Measurements from ENCODE around the gene HRG. TPM values are rescaled to one million over a fixed set of nuclear protein-coding genes. Genes with fewer than 3 reads are reported as not detected.

Gene HRG
- total and polyA plus RNA-seq, 8 donors, result not detected

- Histone ChIP-seq H3K4me1 (no peaks in the 10 kb centered on the region), H3K36me3 (no peaks in the 10 kb centered on the region), H3K27ac (no peak overlapping the region), H3K9me3 (no peaks in the 10 kb centered on the region), H3K4me3 (no peak overlapping the region), H3K27me3 (no peaks in the 10 kb centered on the region)
- TF ChIP-seq POLR2A (IDR thresholded peaks at IDR 0.05) (no peak), EP300 (IDR thresholded peaks at IDR 0.05) (no peak)
- DNase-seq, result no peak
- WGBS, 5 donors, result 60 to 82% (median 81%) methylated on average over 4 of the region's 4 CpGs
- intact Hi-C loops (cut with DNase I; ENCODE audit: low total_unique reads), result no loop called here
These were observed 47.7 kb downstream of the HRG start for GRCh38 chr3:186713499-186713898.

- intact Hi-C loops (cut with DNase I; ENCODE audit: low total_unique reads), result no loop called here
- Histone ChIP-seq H3K4me3 (no peak within 1 kb of the TSS), H3K4me1 (no peaks in the 10 kb centered on the region), H3K36me3 (no peaks in the 10 kb centered on the region), H3K27me3 (no peaks in the 10 kb centered on the region), H3K9me3 (no peaks in the 10 kb centered on the region), H3K27ac (no peak within 1 kb of the TSS)
- WGBS, 5 donors, result 30 to 51% (median 39%) methylated on average over 3 of the region's 3 CpGs
- DNase-seq, result no peak
- TF ChIP-seq POLR2AphosphoS5 (IDR thresholded peaks at IDR 0.05) (no peak), EP300 (IDR thresholded peaks at IDR 0.05) (no peak), POLR2A (IDR thresholded peaks at IDR 0.05) (no peak)
- TF ChIP-seq, protein P1, sequence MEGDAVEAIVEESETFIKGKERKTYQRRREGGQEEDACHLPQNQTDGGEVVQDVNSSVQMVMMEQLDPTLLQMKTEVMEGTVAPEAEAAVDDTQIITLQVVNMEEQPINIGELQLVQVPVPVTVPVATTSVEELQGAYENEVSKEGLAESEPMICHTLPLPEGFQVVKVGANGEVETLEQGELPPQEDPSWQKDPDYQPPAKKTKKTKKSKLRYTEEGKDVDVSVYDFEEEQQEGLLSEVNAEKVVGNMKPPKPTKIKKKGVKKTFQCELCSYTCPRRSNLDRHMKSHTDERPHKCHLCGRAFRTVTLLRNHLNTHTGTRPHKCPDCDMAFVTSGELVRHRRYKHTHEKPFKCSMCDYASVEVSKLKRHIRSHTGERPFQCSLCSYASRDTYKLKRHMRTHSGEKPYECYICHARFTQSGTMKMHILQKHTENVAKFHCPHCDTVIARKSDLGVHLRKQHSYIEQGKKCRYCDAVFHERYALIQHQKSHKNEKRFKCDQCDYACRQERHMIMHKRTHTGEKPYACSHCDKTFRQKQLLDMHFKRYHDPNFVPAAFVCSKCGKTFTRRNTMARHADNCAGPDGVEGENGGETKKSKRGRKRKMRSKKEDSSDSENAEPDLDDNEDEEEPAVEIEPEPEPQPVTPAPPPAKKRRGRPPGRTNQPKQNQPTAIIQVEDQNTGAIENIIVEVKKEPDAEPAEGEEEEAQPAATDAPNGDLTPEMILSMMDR (IDR thresholded peaks at IDR 0.05), result no peak
These were observed 51.2 kb downstream of the HRG start, which contains the start of gene KNG1 for GRCh38 chr3:186717039-186717457. Gene KNG1 (plus strand): TSS chr3:186717359. CDS start chr3:186717543, 184 bp downstream.

GRCh38 chr3:186719945-186720739 is 54.3 kb downstream of the HRG start:
- Histone ChIP-seq H3K36me3 (no peaks in the 10 kb centered on the region), H3K4me3 (no peak overlapping the region), H3K9me3 (no peaks in the 10 kb centered on the region), H3K27ac (no peak overlapping the region), H3K4me1 (peaks cover 0 to 5% (median 0%) of the 10 kb centered on the region in 4 donors), H3K27me3 (no peaks in the 10 kb centered on the region)
- DNase-seq, result peak in 1 of 2 donors; percentile 34
- intact Hi-C loops (cut with DNase I; ENCODE audit: low total_unique reads), result no loop called here
- TF ChIP-seq POLR2AphosphoS5 (IDR thresholded peaks at IDR 0.05) (no peak), POLR2A (IDR thresholded peaks at IDR 0.05) (no peak), EP300 (IDR thresholded peaks at IDR 0.05) (no peak)
- TF ChIP-seq, protein P1 (IDR thresholded peaks at IDR 0.05), result no peak
- WGBS, 5 donors, result 34 to 52% (median 40%) methylated on average over 7 of the region's 7 CpGs

DNA sequence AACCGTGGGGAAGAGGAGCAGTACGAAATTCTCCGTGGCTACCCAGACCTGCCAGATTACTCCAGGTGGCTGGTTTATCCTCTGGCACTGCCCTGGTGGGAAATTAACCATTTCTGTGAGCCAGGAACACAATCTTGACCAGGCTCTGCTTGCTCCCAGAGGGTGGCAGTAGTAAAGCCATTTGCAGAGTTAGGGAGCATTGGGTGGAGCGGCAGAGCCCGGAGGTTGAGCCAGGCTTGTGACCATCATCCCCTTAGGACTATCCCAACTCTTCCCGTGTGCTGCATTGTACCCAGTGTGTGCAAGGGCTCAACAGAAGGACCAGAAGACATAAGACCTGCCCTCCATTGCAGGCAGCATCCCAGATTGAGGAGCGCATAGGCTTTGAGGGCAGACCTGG is 56.6 kb downstream of the HRG start:
- Histone ChIP-seq H3K4me3 (no peak overlapping the region), H3K36me3 (no peaks in the 10 kb centered on the region), H3K27me3 (no peaks in the 10 kb centered on the region), H3K4me1 (peaks cover 0 to 5% (median 0%) of the 10 kb centered on the region in 4 donors), H3K9me3 (no peaks in the 10 kb centered on the region), H3K27ac (no peak overlapping the region)
- DNase-seq, result peak in 1 of 2 donors; percentile 42
- intact Hi-C loops (cut with DNase I; ENCODE audit: low total_unique reads), result no loop called here
- TF ChIP-seq POLR2A (IDR thresholded peaks at IDR 0.05), result no peak
- TF ChIP-seq POLR2AphosphoS5 (IDR thresholded peaks at IDR 0.05), result no peak
- TF ChIP-seq EP300 (IDR thresholded peaks at IDR 0.05), result no peak
- TF ChIP-seq, protein P1 (IDR thresholded peaks at IDR 0.05), result no peak
- WGBS, 5 donors, result 27 to 41% (median 36%) methylated on average over 7 of the region's 7 CpGs

DNA sequence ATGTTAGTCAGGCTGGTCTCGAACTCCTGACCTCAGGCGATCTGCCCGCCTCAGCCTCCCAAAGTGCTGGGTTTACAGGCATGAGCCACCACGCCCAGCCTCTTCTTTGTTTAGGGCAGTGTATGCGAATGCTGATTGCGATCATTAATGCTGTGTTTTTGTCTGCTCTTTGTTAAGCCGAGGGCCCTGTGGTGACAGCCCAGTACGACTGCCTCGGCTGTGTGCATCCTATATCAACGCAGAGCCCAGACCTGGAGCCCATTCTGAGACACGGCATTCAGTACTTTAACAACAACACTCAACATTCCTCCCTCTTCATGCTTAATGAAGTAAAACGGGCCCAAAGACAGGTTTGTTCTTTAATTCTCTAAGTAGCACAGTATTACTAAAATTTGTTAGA is 59.1 kb downstream of the HRG start:
- Histone ChIP-seq H3K4me1 (peaks cover 0 to 5% (median 0%) of the 10 kb centered on the region in 4 donors), H3K9me3 (no peaks in the 10 kb centered on the region), H3K36me3 (no peaks in the 10 kb centered on the region), H3K4me3 (no peak overlapping the region), H3K27me3 (no peaks in the 10 kb centered on the region), H3K27ac (no peak overlapping the region)
- intact Hi-C loops (cut with DNase I; ENCODE audit: low total_unique reads), result no loop called here
- no peak for TF ChIP-seq EP300 (IDR thresholded peaks at IDR 0.05)
- no peak for TF ChIP-seq POLR2AphosphoS5 (IDR thresholded peaks at IDR 0.05)
- TF ChIP-seq, protein P1 (IDR thresholded peaks at IDR 0.05), result no peak
- TF ChIP-seq POLR2A (IDR thresholded peaks at IDR 0.05), result no peak
- DNase-seq, result no peak
- WGBS, 5 donors, result 85 to 93% (median 87%) methylated on average over 11 to 12 of the region's 12 CpGs
